Smooth muscle cell (in vitro differentiated cells): ENCODE data around the gene FAM171A2. TPM values are rescaled to one million over a fixed set of nuclear protein-coding genes. Genes with fewer than 3 reads are reported as not detected.
A peak's percentile ranks its signal among the peaks of the same experiment; 100 is the strongest.

ENCODE experiments used
- DNase-seq: peaks from one replicate; lab custom pipeline; 2025; ENCODE audit not compliant: unreplicated experiment; lab: John Stamatoyannopoulos, UW
- H2AFZ ChIP-seq: fragments of 200-600 bp; sonication (generic); 2 replicates; pipeline ENCODE4 v1.6.0; 2016; ENCODE audit warnings: antibody characterized with exemption, low read depth, mild to moderate bottlenecking
- H3F3A ChIP-seq: fragments of 200-600 bp; sonication (generic); 2 replicates; pipeline ENCODE4 v1.6.0; 2017; ENCODE audit warnings: antibody characterized with exemption, low read depth
- H3K27ac ChIP-seq: fragments of 200-600 bp; sonication (generic); 2 replicates; pipeline ENCODE4 v1.5.1; 2016; ENCODE audit warnings: low read depth, mild to moderate bottlenecking
- H3K27me3 ChIP-seq: fragments of 200-600 bp; sonication (generic); 2 replicates; pipeline ENCODE4 v1.6.1; 2016; ENCODE audit warnings: low read depth, mild to moderate bottlenecking
- H3K36me3 ChIP-seq: fragments of 200-600 bp; sonication (generic); 2 replicates; pipeline ENCODE4 v1.5.1; 2016; ENCODE audit warnings: low read depth
- H3K4me1 ChIP-seq: fragments of 200-600 bp; sonication (generic); 2 replicates; pipeline ENCODE4 v1.5.1; 2016; ENCODE audit warnings: low read depth
- H3K4me2 ChIP-seq: fragments of 200-600 bp; sonication (generic); 2 replicates; pipeline ENCODE4 v1.6.0; 2016; ENCODE audit warnings: mild to moderate bottlenecking
- H3K4me3 ChIP-seq: fragments of 200-600 bp; sonication (generic); 2 replicates; pipeline ENCODE4 v1.5.1; 2016; ENCODE audit warnings: mild to moderate bottlenecking
- H3K79me2 ChIP-seq: fragments of 200-600 bp; sonication (generic); 2 replicates; pipeline ENCODE4 v1.6.0; 2016; ENCODE audit warnings: low read depth, mild to moderate bottlenecking
- H3K9ac ChIP-seq: fragments of 200-600 bp; sonication (generic); 2 replicates; pipeline ENCODE4 v1.6.0; 2016; ENCODE audit warnings: low read depth
- H3K9me3 ChIP-seq: fragments of 200-600 bp; sonication (generic); replicated peaks from 2 replicates; pipeline ENCODE4 v1.5.1; 2016; ENCODE audit warnings: low read depth
- H4K20me1 ChIP-seq: fragments of 200-600 bp; sonication (generic); 2 replicates; pipeline ENCODE4 v1.6.0; 2016; ENCODE audit warnings: low read depth
- CTCF ChIP-seq: fragments of 200-600 bp; sonication (generic); IDR thresholded peaks from 2 replicates; pipeline ENCODE4 v1.5.1; 2017; ENCODE audit warnings: borderline replicate concordance, mild to moderate bottlenecking, antibody characterized with exemption; ENCODE audit not compliant: insufficient read depth, poor library complexity, severe bottlenecking
- WGBS: methylation state at CpG from one replicate; pipeline ENCODE4 v1.1.7; 2016; ENCODE audit warnings: low lambda C conversion rate; 5-methylcytosine and 5-hydroxymethylcytosine counted together
- polyA plus RNA-seq: library from polyadenylated mRNA; unstranded; fragments of >200 nt; fragmentation: Nextera tagmentation; extraction: Ambion mirVana; gene quantifications from 2 replicates; pipeline ENCODE4 v1.2.1, GENCODE V29; 2016
- total RNA-seq: library from RNA; depleted of rRNA; stranded (reverse); fragments of >200 nt; gene quantifications from 2 replicates; pipeline ENCODE4 v1.2.3, GENCODE V29; 2014

Gene FAM171A2
- total and polyA plus RNA-seq, 2 experiments from 2014 or later = 28.4 to 31.5 TPM

- H3K79me2 ChIP-seq = no peaks in the 10 kb centered on the region
- no peak overlapping the region for H2AFZ ChIP-seq
- DNase-seq = no peak
- H3K9ac ChIP-seq = no peak overlapping the region
- H3K27ac ChIP-seq = no peak overlapping the region
- no peaks in the 10 kb centered on the region for H3K36me3 ChIP-seq
- H3F3A ChIP-seq = no peaks in the 10 kb centered on the region
- 43% methylated on average over 10 of the region's 10 CpGs for WGBS
- H3K4me2 ChIP-seq = peak overlapping the region; percentile 98
- H3K9me3 ChIP-seq = no peaks in the 10 kb centered on the region
- H3K27me3 ChIP-seq = peaks cover 13% of the 10 kb centered on the region
- H3K4me3 ChIP-seq = peak overlapping the region; percentile 71
- TF ChIP-seq CTCF = no peak
- no peaks in the 10 kb centered on the region for H3K4me1 ChIP-seq
- no peaks in the 10 kb centered on the region for H4K20me1 ChIP-seq
Observed at GRCh38 chr17:44386182-44386525, 22.5 kb upstream of the FAM171A2 start.

DNA sequence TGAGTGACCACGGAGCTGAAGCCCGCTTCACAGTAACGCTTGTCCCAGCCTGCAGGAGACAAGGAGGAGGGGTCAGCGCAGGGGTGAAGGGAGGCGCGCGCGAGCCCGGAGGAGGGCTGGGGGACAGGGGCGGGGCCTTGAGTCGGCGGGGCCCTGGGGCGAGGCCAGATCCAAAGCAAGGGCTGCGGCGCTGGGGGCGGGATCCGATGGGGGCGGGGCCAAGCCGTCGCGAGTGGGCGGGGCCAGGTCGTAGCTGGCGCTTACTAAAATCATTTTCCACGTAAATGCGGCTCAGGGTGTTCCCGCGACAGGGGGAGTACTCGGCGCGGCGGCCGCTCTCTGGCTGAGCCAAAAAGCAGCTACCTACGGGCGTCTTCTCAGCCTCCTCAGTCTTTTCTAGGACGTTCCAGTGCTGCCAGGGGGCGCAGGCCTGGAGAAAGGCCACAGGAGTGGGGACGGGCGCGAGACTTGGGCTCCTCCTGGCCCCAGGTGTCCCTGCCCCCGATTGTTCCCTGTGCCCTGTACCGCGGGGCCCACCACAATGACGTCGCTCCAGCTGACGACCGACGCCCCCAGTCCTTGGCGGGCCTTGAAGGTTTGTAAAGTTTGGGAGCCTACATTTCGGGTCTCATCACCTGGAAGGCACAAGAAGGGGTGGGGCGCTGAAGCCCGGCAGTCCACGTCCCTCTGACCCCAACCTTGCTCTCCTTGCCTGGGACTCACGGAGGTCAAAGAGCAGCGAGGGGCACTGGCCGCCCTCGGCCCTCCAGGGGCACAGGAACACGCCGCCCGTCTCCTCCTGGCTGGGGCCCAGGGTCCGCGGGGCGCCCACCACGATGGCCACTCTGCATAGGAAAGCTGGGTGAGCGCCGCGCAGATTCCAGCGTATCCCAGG is 21.9 kb upstream of the FAM171A2 start:
- Histone ChIP-seq H3K9me3 (no peaks in the 10 kb centered on the region), H3K4me2 (peak overlapping the region; percentile 98), H3K4me3 (peak overlapping the region; percentile 71), H3K79me2 (no peaks in the 10 kb centered on the region), H4K20me1 (no peaks in the 10 kb centered on the region), H3F3A (no peaks in the 10 kb centered on the region), H3K27me3 (peaks cover 13% of the 10 kb centered on the region), H3K4me1 (no peaks in the 10 kb centered on the region), H2AFZ (peak overlapping the region; percentile 80), H3K27ac (no peak overlapping the region), H3K9ac (peak overlapping the region; percentile 77), H3K36me3 (no peaks in the 10 kb centered on the region)
- peak; percentile 87 for DNase-seq
- TF ChIP-seq CTCF = no peak
- WGBS = 6% methylated on average over 64 of the region's 68 CpGs

- no peak for TF ChIP-seq CTCF
- Histone ChIP-seq H2AFZ (peak overlapping the region; percentile 62), H3K4me2 (peak overlapping the region; percentile 98), H3K27me3 (peaks cover 13% of the 10 kb centered on the region), H4K20me1 (no peaks in the 10 kb centered on the region), H3K4me1 (no peaks in the 10 kb centered on the region), H3K36me3 (no peaks in the 10 kb centered on the region), H3K79me2 (no peaks in the 10 kb centered on the region), H3K4me3 (peak overlapping the region; percentile 71), H3F3A (no peaks in the 10 kb centered on the region), H3K9ac (no peak overlapping the region), H3K27ac (no peak overlapping the region), H3K9me3 (no peaks in the 10 kb centered on the region)
- no peak for DNase-seq
- WGBS = 4% methylated on average over 26 of the region's 26 CpGs
Observed at GRCh38 chr17:44384823-44385286, 21.2 kb upstream of the FAM171A2 start.
